Adrenal gland (tissue), 5 donors: ENCODE measurements around the gene STXBP2.

Experiments
- POLR2A ChIP-seq, 2 donors: fragments of 450-650 bp; IDR thresholded peaks; one replicate each; pipeline ENCODE4 v1.6.1; 2017; ENCODE audit warnings: antibody characterized with exemption in 2 of 2, mild to moderate bottlenecking in 2 of 2, moderate library complexity in 1 of 2
- TF ChIP-seq, protein P1 (sequence below), 6 experiments: fragments of 450-650 bp in 4 of 6; fragments of 200-600 bp in 2 of 6; sonication (generic) in 1 of 6; IDR thresholded peaks; 1 replicate in 5 of 6; 2 replicates in 1 of 6; pipeline versions ENCODE4 v1.5.1 to v1.8.0; 2016 to 2021; ENCODE audit warnings: antibody characterized with exemption in 6 of 6, mild to moderate bottlenecking in 2 of 6, moderate library complexity in 1 of 6
- donor health status: DM: no; HTN: no; CAD: no.

GRCh38 chr19:7694499-7694898 is 57.6 kb downstream of the STXBP2 start:
- TF ChIP-seq, protein P1, sequence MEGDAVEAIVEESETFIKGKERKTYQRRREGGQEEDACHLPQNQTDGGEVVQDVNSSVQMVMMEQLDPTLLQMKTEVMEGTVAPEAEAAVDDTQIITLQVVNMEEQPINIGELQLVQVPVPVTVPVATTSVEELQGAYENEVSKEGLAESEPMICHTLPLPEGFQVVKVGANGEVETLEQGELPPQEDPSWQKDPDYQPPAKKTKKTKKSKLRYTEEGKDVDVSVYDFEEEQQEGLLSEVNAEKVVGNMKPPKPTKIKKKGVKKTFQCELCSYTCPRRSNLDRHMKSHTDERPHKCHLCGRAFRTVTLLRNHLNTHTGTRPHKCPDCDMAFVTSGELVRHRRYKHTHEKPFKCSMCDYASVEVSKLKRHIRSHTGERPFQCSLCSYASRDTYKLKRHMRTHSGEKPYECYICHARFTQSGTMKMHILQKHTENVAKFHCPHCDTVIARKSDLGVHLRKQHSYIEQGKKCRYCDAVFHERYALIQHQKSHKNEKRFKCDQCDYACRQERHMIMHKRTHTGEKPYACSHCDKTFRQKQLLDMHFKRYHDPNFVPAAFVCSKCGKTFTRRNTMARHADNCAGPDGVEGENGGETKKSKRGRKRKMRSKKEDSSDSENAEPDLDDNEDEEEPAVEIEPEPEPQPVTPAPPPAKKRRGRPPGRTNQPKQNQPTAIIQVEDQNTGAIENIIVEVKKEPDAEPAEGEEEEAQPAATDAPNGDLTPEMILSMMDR (IDR thresholded peaks at IDR 0.05) = no peak
- no peak for TF ChIP-seq POLR2A (IDR thresholded peaks at IDR 0.05)
